ENCODE results near the gene TBCE.

DNA sequence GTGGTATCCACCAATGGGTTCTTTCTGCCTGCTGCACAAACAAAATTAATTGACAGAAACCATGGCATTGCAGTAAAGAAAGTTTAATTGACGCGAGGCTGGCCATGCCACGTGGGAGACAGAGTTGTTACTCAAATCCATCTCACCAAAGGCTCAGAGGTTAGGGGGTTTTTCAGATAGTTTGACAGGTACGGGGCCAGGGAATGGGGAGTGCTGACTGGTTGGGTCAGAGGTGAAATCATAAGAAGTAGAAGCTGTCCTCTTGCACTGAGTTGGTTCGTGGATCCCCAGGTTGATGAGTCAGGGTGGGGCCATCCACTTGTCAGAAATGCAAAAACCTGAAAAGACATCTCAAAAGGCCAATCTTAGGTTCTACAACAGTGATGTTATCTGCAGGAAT lies 941 bp upstream of the TBCE start:
- TF ChIP-seq, protein P1, sequence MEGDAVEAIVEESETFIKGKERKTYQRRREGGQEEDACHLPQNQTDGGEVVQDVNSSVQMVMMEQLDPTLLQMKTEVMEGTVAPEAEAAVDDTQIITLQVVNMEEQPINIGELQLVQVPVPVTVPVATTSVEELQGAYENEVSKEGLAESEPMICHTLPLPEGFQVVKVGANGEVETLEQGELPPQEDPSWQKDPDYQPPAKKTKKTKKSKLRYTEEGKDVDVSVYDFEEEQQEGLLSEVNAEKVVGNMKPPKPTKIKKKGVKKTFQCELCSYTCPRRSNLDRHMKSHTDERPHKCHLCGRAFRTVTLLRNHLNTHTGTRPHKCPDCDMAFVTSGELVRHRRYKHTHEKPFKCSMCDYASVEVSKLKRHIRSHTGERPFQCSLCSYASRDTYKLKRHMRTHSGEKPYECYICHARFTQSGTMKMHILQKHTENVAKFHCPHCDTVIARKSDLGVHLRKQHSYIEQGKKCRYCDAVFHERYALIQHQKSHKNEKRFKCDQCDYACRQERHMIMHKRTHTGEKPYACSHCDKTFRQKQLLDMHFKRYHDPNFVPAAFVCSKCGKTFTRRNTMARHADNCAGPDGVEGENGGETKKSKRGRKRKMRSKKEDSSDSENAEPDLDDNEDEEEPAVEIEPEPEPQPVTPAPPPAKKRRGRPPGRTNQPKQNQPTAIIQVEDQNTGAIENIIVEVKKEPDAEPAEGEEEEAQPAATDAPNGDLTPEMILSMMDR (conservative IDR thresholded peaks at IDR 0.05; ENCODE audit: low read depth, low read length) = no peak
- TF ChIP-seq EZH2 (IDR thresholded peaks at IDR 0.05; ENCODE audit: low read length, unreplicated experiment) = no peak

Data from PC-3 (cell line).